ENCODE data around the gene KIAA1217. TPM values are rescaled to one million over a fixed set of nuclear protein-coding genes. Genes with fewer than 3 reads are reported as not detected.

The KIAA1217 gene
- total RNA-seq, 2 donors from 2014 or later = 92.5 to 188 TPM

DNA sequence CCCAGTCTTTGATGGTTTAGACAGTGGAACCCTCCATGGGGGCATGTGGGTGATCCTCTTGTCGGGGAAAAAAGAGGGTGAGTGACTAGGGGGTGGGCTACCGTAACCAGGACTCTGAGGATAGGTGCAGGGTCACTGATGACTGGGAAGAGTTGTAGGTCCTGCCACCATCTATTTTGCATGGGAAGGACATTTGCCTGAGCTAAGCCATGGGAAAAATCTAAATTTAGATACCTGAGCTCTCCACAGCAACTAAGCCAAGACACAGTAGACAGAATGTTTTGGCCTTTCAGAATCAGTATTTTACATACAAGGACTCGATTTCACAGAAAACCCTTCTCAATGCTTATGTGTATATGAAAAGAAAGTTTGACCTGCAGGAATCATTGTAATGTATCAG lies 52.7 kb downstream of the KIAA1217 start:
- no peaks in the 10 kb centered on the region for H3K27me3 ChIP-seq (replicated peaks; ENCODE audit: insufficient read depth)
- H3K36me3 ChIP-seq = no peaks in the 10 kb centered on the region
- 86% methylated on average over 3 of the region's 3 CpGs for WGBS
- peaks cover 6% of the 10 kb centered on the region for H3K4me1 ChIP-seq (replicated peaks)
- H3K4me3 ChIP-seq = no peak overlapping the region
- peak overlapping the region in 1 of 2 donors; percentile 68 for H3K27ac ChIP-seq
- no peaks in the 10 kb centered on the region for H3K9me3 ChIP-seq
- intact Hi-C loops (cut with DNase I) = no loop called here
- DNase-seq (ENCODE audit: low spot score) = no peak
- TF ChIP-seq POLR2A (IDR thresholded peaks at IDR 0.05) (no peak), CTCF (IDR thresholded peaks at IDR 0.05) (no peak), POLR2AphosphoS5 (IDR thresholded peaks at IDR 0.05) (no peak)

DNA sequence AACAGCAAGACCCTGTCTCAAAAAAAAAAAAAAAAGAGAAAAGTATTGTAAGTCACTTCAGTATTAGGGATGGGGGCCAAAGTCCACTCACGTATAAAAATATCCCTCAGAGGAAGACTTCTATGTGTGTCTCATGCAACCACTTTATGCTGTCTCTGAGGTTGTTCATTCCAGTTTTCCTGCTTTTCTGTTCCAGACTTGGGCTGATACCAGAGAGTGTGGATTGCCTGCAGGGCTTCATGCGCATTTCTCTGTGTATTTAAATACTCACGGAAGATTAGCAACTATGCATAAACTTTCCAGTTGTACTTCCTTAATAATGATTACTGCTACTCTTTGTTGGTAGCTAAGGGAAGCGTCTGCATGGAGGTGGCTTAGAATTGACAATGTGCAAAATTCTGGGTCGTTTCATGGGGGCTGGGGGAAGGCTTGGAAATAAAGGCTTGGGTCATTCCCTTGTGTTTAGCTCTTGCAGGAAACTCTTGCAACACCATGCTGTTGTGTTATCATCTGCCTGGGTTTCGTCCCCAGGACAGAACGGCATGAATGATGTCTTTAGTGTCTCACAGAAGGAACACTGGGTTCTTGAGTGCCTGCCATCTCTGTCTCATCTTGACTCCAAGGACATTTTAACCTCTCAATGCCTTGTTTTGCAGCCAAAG lies 54.1 kb downstream of the KIAA1217 start:
- Histone ChIP-seq H3K36me3 (no peaks in the 10 kb centered on the region), H3K27ac (peak overlapping the region; percentile 56 to 68), H3K27me3 (replicated peaks; ENCODE audit: insufficient read depth) (no peaks in the 10 kb centered on the region), H3K4me3 (no peak overlapping the region), H3K4me1 (replicated peaks) (peaks cover 6% of the 10 kb centered on the region), H3K9me3 (no peaks in the 10 kb centered on the region)
- WGBS = 19% methylated on average over 7 of the region's 7 CpGs
- intact Hi-C loops (cut with DNase I) = no loop called here
- TF ChIP-seq POLR2A (IDR thresholded peaks at IDR 0.05) (no peak), POLR2AphosphoS5 (IDR thresholded peaks at IDR 0.05) (peak; percentile 53), CTCF (IDR thresholded peaks at IDR 0.05) (no peak)
- peak; percentile 62 for DNase-seq (ENCODE audit: low spot score)

- H3K27me3 ChIP-seq (replicated peaks; ENCODE audit: insufficient read depth) = no peaks in the 10 kb centered on the region
- H3K36me3 ChIP-seq = no peaks in the 10 kb centered on the region
- H3K4me1 ChIP-seq (replicated peaks) = no peaks in the 10 kb centered on the region
- no peaks in the 10 kb centered on the region for H3K9me3 ChIP-seq
- H3K27ac ChIP-seq = no peak overlapping the region
- no peak for DNase-seq (ENCODE audit: low spot score)
- H3K4me3 ChIP-seq = no peak overlapping the region
- TF ChIP-seq POLR2AphosphoS5 (IDR thresholded peaks at IDR 0.05) = no peak
- no peak for TF ChIP-seq CTCF (IDR thresholded peaks at IDR 0.05)
- no peak for TF ChIP-seq POLR2A (IDR thresholded peaks at IDR 0.05)
- intact Hi-C loops (cut with DNase I) = no loop called here
- 100% methylated on average over 1 of the region's 1 CpG for WGBS
Measured at GRCh38 chr10:24269476-24269875, 60.5 kb downstream of the KIAA1217 start.

DNA sequence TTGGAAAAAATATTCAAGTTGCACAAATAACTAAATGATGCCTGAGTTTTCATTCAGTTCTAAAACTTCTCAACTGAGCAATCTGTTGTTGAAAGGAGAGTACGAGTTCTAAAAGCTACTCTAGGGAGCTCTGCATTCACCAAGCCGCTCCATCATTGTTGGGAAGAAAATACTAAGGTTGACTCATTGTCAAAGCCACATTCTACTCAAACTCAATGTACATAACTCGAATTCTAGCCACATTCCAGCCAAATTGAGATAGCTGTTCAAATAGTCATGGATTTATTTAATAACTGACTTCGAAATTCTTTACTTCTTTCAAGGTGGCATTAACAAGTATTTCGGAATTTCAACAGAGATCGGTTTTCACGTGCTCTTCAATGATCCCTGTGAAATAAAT lies 63.4 kb downstream of the KIAA1217 start:
- no peak for DNase-seq (ENCODE audit: low spot score)
- H3K36me3 ChIP-seq = no peaks in the 10 kb centered on the region
- H3K4me1 ChIP-seq (replicated peaks) = no peaks in the 10 kb centered on the region
- H3K4me3 ChIP-seq = no peak overlapping the region
- no peaks in the 10 kb centered on the region for H3K27me3 ChIP-seq (replicated peaks; ENCODE audit: insufficient read depth)
- intact Hi-C loops (cut with DNase I) = loop anchor here (10.0 kb wide), 1 partner anchor 62 kb away; no protein-coding TSS in a partner anchor
- H3K9me3 ChIP-seq = no peaks in the 10 kb centered on the region
- no peak overlapping the region for H3K27ac ChIP-seq
- 77% methylated on average over 7 of the region's 7 CpGs for WGBS
- TF ChIP-seq CTCF (IDR thresholded peaks at IDR 0.05) (no peak), POLR2AphosphoS5 (IDR thresholded peaks at IDR 0.05) (no peak), POLR2A (IDR thresholded peaks at IDR 0.05) (no peak)

- intact Hi-C loops (cut with DNase I) = loop anchor here (10.0 kb wide), 1 partner anchor 58 kb away; no protein-coding TSS in a partner anchor
Measured at GRCh38 chr10:24277277-24277676, 68.3 kb downstream of the KIAA1217 start.

More at GRCh38 chr10:24277277-24277676, 68.3 kb downstream of the KIAA1217 start:
- no peak for DNase-seq (ENCODE audit: low spot score)
- no peaks in the 10 kb centered on the region for H3K27me3 ChIP-seq (replicated peaks; ENCODE audit: insufficient read depth)
- H3K27ac ChIP-seq = no peak overlapping the region
- H3K9me3 ChIP-seq = no peaks in the 10 kb centered on the region
- no peaks in the 10 kb centered on the region for H3K4me1 ChIP-seq (replicated peaks)
- H3K36me3 ChIP-seq = no peaks in the 10 kb centered on the region
- WGBS = 78% methylated on average over 3 of the region's 3 CpGs
- no peak overlapping the region for H3K4me3 ChIP-seq
- TF ChIP-seq POLR2AphosphoS5 (IDR thresholded peaks at IDR 0.05) (no peak), CTCF (IDR thresholded peaks at IDR 0.05) (no peak), POLR2A (IDR thresholded peaks at IDR 0.05) (no peak)

All from prostate gland (tissue), 2 donors.